ENCODE data around the gene PCNX1.
A peak's percentile ranks its signal among the peaks of the same experiment; 100 is the strongest.

Gene PCNX1

GRCh38 chr14:70964492-70964891 lies 57.2 kb downstream of the PCNX1 start:
- Histone ChIP-seq H3K36me3 (ENCODE audit: control insufficient read depth in 4 of 4, insufficient read depth in 4 of 4, low read length in 3 of 4) (peaks cover 2 to 17% (median 12%) of the 10 kb centered on the region in 4 experiments), H3K9me3 (ENCODE audit: control extremely low read depth in 1 of 5, control insufficient read depth in 4 of 5, insufficient read depth in 2 of 5, low read depth in 1 of 5, low read length in 4 of 5) (no peaks in the 10 kb centered on the region), H3K27ac (ENCODE audit: insufficient read depth in 1 of 2, low read depth in 1 of 2, low read length in 2 of 2, poor library complexity in 1 of 2, severe bottlenecking in 2 of 2) (no peak overlapping the region), H3K27me3 (replicated peaks in 2 of 5; ENCODE audit: control insufficient read depth in 4 of 5, insufficient read depth in 5 of 5, low read length in 4 of 5) (no peaks in the 10 kb centered on the region), H3K4me1 (ENCODE audit: control extremely low read depth in 1 of 4, control insufficient read depth in 4 of 4, insufficient read depth in 4 of 4, low read length in 3 of 4) (peaks cover 0 to 4% (median 4%) of the 10 kb centered on the region in 4 experiments), H3K4me3 (ENCODE audit: control insufficient read depth in 1 of 7, extremely low read depth in 1 of 7, insufficient read depth in 4 of 7, low read depth in 2 of 7, low read length in 6 of 7) (no peak overlapping the region)
- WGBS (ENCODE audit: insufficient coverage) = 100% methylated on average over 1 of the region's 3 CpGs
- CTCF ChIA-PET = no interaction called here
- POLR2A ChIA-PET = no interaction called here
- no peak for DNase-seq

DNA sequence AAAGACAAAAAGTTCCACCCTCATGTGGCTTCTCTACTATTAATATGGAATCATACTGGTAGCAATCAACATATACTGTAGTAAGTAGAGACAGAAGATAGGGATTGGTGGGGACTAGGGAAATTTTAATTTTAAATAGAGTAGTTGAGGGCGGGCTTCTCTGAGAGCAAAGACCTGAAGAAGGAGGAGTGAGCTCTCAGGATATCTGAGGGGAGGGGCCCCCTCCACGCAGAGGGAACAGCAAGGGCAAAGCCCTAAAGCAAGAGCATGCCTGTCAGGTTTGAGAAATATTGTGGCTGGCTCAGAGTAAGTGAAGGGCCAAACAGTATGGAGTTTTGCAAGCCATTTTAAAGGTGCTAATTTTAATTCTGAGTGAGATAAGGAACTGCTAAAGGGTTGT lies 64.3 kb downstream of the PCNX1 start:
- no peaks in the 10 kb centered on the region for H3K9me3 ChIP-seq (ENCODE audit: control extremely low read depth in 1 of 5, control insufficient read depth in 4 of 5, insufficient read depth in 2 of 5, low read depth in 1 of 5, low read length in 4 of 5)
- H3K27me3 ChIP-seq (replicated peaks in 2 of 5; ENCODE audit: control insufficient read depth in 4 of 5, insufficient read depth in 5 of 5, low read length in 4 of 5) = no peaks in the 10 kb centered on the region
- ChIA-PET POLR2A (no interaction called here), CTCF (interaction anchor here (1.2 to 2.4 kb wide), 4 partner anchors 65 to 153 kb away, joined by 3 to 12 read pairs (median 8); partner anchors contain the start of gene PCNX1)
- DNase-seq = no peak
- H3K36me3 ChIP-seq (ENCODE audit: control insufficient read depth in 4 of 4, insufficient read depth in 4 of 4, low read length in 3 of 4) = peaks cover 0 to 19% (median 9%) of the 10 kb centered on the region in 4 experiments
- 67% methylated on average over 2 of the region's 2 CpGs for WGBS (ENCODE audit: insufficient coverage)
- peaks cover 3 to 9% (median 5%) of the 10 kb centered on the region in 4 experiments for H3K4me1 ChIP-seq (ENCODE audit: control extremely low read depth in 1 of 4, control insufficient read depth in 4 of 4, insufficient read depth in 4 of 4, low read length in 3 of 4)
- H3K4me3 ChIP-seq (ENCODE audit: control insufficient read depth in 1 of 7, extremely low read depth in 1 of 7, insufficient read depth in 4 of 7, low read depth in 2 of 7, low read length in 6 of 7) = no peak overlapping the region
- H3K27ac ChIP-seq (ENCODE audit: insufficient read depth in 1 of 2, low read depth in 1 of 2, low read length in 2 of 2, poor library complexity in 1 of 2, severe bottlenecking in 2 of 2) = no peak overlapping the region

DNA sequence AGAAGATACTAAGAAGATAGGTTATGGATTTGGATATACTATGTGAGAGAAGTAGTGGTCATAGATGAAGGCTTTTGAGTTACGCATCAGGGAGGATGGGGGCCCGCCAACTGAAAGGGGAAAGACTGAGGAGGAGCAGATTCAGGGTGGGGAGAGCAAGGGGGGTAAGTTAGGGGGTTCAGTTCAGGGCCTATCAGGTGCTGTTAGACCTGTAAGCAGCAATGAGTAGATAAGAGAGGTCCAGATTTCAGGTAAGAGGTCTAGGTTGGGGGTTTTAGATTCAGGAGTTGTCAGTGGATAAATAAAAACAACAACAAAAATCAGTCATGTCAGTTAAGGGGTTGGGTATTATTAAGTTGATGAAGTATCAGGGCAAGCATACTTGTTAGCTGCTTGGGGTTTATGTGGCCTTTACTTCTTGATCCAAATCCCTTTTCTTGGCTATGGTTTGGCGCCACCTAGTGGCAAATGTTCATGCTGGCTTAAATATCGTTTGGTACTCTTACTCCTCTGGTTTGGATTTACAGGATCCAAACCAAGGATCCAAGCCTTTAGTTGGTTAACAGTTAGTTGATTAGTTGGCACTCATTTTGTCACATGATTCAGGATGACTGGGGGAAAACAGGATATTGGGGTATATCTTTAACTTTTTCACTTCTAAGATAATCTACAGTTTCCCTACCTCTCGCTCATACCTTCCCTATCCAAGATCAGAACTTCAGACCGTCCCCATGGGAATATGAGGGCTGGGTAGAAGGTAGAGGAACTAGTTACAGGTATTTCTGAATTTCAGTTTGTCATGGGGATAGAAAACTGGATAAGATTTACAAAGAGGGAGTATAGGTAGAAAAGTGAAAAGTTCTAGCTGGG lies 65.1 kb downstream of the PCNX1 start:
- peak; percentile 88 to 94 (median 89) for DNase-seq
- Histone ChIP-seq H3K4me1 (ENCODE audit: control extremely low read depth in 1 of 4, control insufficient read depth in 4 of 4, insufficient read depth in 4 of 4, low read length in 3 of 4) (peaks cover 0 to 9% (median 2%) of the 10 kb centered on the region in 4 experiments), H3K36me3 (ENCODE audit: control insufficient read depth in 4 of 4, insufficient read depth in 4 of 4, low read length in 3 of 4) (peaks cover 6 to 26% (median 16%) of the 10 kb centered on the region in 4 experiments), H3K4me3 (ENCODE audit: control insufficient read depth in 1 of 7, extremely low read depth in 1 of 7, insufficient read depth in 4 of 7, low read depth in 2 of 7, low read length in 6 of 7) (no peak overlapping the region), H3K27me3 (replicated peaks in 2 of 5; ENCODE audit: control insufficient read depth in 4 of 5, insufficient read depth in 5 of 5, low read length in 4 of 5) (no peaks in the 10 kb centered on the region), H3K9me3 (ENCODE audit: control extremely low read depth in 1 of 5, control insufficient read depth in 4 of 5, insufficient read depth in 2 of 5, low read depth in 1 of 5, low read length in 4 of 5) (no peaks in the 10 kb centered on the region), H3K27ac (ENCODE audit: insufficient read depth in 1 of 2, low read depth in 1 of 2, low read length in 2 of 2, poor library complexity in 1 of 2, severe bottlenecking in 2 of 2) (no peak overlapping the region)
- POLR2A ChIA-PET = no interaction called here
- CTCF ChIA-PET = interaction anchor here (0.6 to 2.4 kb wide), 11 partner anchors 10 to 154 kb away, joined by 3 to 12 read pairs (median 4); partner anchors contain the start of gene PCNX1
- WGBS (ENCODE audit: insufficient coverage) = 54% methylated on average over 5 of the region's 6 CpGs

DNA sequence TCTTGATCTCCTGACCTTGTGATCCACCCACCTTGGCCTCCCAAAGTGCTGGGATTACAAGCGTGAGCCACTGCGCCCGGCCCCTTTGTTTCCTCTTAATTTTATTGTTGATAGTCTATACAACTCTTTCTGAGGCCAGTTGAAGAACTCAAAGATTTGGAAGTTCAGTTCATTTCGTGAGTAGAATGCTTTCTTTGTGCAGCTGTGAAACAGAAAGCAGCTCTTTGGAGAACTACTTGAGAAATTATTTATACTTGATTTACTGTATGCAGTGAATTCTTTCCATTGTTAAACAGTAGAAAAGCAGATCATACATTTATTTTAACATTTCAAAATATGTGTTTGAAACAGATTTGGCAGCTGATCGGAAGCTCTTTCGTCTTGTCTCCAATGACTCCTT lies 69.3 kb downstream of the PCNX1 start:
- ChIA-PET POLR2A (interaction anchor here (0.6 kb wide), 1 partner anchor 12 kb away, joined by 3 read pairs; no protein-coding TSS in a partner anchor), CTCF (interaction anchor here (1.4 to 3.2 kb wide), 8 partner anchors 9 to 352 kb away, joined by 4 to 15 read pairs (median 6); no protein-coding TSS in a partner anchor)

GRCh38 chr14:70981000-70981952 lies 74.0 kb downstream of the PCNX1 start:
- WGBS (ENCODE audit: insufficient coverage) = no CpG with 5 or more reads among the region's 6 CpGs
- Histone ChIP-seq H3K9me3 (ENCODE audit: control extremely low read depth in 1 of 5, control insufficient read depth in 4 of 5, insufficient read depth in 2 of 5, low read depth in 1 of 5, low read length in 4 of 5) (no peaks in the 10 kb centered on the region), H3K27me3 (replicated peaks in 2 of 5; ENCODE audit: control insufficient read depth in 4 of 5, insufficient read depth in 5 of 5, low read length in 4 of 5) (no peaks in the 10 kb centered on the region), H3K36me3 (ENCODE audit: control insufficient read depth in 4 of 4, insufficient read depth in 4 of 4, low read length in 3 of 4) (peaks cover 9 to 23% (median 19%) of the 10 kb centered on the region in 4 experiments), H3K4me3 (ENCODE audit: control insufficient read depth in 1 of 7, extremely low read depth in 1 of 7, insufficient read depth in 4 of 7, low read depth in 2 of 7, low read length in 6 of 7) (peak overlapping the region in 5 of 7 experiments; percentile 28 to 72 (median 57)), H3K4me1 (ENCODE audit: control extremely low read depth in 1 of 4, control insufficient read depth in 4 of 4, insufficient read depth in 4 of 4, low read length in 3 of 4) (peaks cover 18 to 41% (median 25%) of the 10 kb centered on the region in 4 experiments), H3K27ac (ENCODE audit: insufficient read depth in 1 of 2, low read depth in 1 of 2, low read length in 2 of 2, poor library complexity in 1 of 2, severe bottlenecking in 2 of 2) (peak overlapping the region; percentile 92 to 95)
- ChIA-PET POLR2A (interaction anchor here (0.5 kb wide), 1 partner anchor 133 kb away, joined by 3 read pairs; no protein-coding TSS in a partner anchor), CTCF (interaction anchor here (0.8 to 5.1 kb wide), 6 partner anchors 8 to 163 kb away, joined by 3 to 27 read pairs (median 4); partner anchors contain the start of gene PCNX1)
- peak in 2 of 3 donors; percentile 69 to 81 for DNase-seq

More for the DNA sequence above, 69.3 kb downstream of the PCNX1 start:
- no peak for DNase-seq
- H3K4me3 ChIP-seq (ENCODE audit: control insufficient read depth in 1 of 7, extremely low read depth in 1 of 7, insufficient read depth in 4 of 7, low read depth in 2 of 7, low read length in 6 of 7) = no peak overlapping the region
- no peaks in the 10 kb centered on the region for H3K9me3 ChIP-seq (ENCODE audit: control extremely low read depth in 1 of 5, control insufficient read depth in 4 of 5, insufficient read depth in 2 of 5, low read depth in 1 of 5, low read length in 4 of 5)
- H3K27ac ChIP-seq (ENCODE audit: insufficient read depth in 1 of 2, low read depth in 1 of 2, low read length in 2 of 2, poor library complexity in 1 of 2, severe bottlenecking in 2 of 2) = no peak overlapping the region
- WGBS (ENCODE audit: insufficient coverage) = 90% methylated on average over 6 of the region's 6 CpGs
- H3K27me3 ChIP-seq (replicated peaks in 2 of 5; ENCODE audit: control insufficient read depth in 4 of 5, insufficient read depth in 5 of 5, low read length in 4 of 5) = no peaks in the 10 kb centered on the region
- H3K4me1 ChIP-seq (ENCODE audit: control extremely low read depth in 1 of 4, control insufficient read depth in 4 of 4, insufficient read depth in 4 of 4, low read length in 3 of 4) = peaks cover 10 to 22% (median 17%) of the 10 kb centered on the region in 4 experiments
- H3K36me3 ChIP-seq (ENCODE audit: control insufficient read depth in 4 of 4, insufficient read depth in 4 of 4, low read length in 3 of 4) = peaks cover 9 to 25% (median 20%) of the 10 kb centered on the region in 4 experiments

- Histone ChIP-seq H3K4me1 (ENCODE audit: control extremely low read depth in 1 of 4, control insufficient read depth in 4 of 4, insufficient read depth in 4 of 4, low read length in 3 of 4) (peaks cover 20 to 49% (median 29%) of the 10 kb centered on the region in 4 experiments), H3K27ac (ENCODE audit: insufficient read depth in 1 of 2, low read depth in 1 of 2, low read length in 2 of 2, poor library complexity in 1 of 2, severe bottlenecking in 2 of 2) (peak overlapping the region; percentile 92 to 95), H3K9me3 (ENCODE audit: control extremely low read depth in 1 of 5, control insufficient read depth in 4 of 5, insufficient read depth in 2 of 5, low read depth in 1 of 5, low read length in 4 of 5) (no peaks in the 10 kb centered on the region), H3K4me3 (ENCODE audit: control insufficient read depth in 1 of 7, extremely low read depth in 1 of 7, insufficient read depth in 4 of 7, low read depth in 2 of 7, low read length in 6 of 7) (peak overlapping the region in 6 of 7 experiments; percentile 28 to 72 (median 47)), H3K36me3 (ENCODE audit: control insufficient read depth in 4 of 4, insufficient read depth in 4 of 4, low read length in 3 of 4) (peaks cover 5 to 16% (median 13%) of the 10 kb centered on the region in 4 experiments), H3K27me3 (replicated peaks in 2 of 5; ENCODE audit: control insufficient read depth in 4 of 5, insufficient read depth in 5 of 5, low read length in 4 of 5) (no peaks in the 10 kb centered on the region)
- ChIA-PET CTCF (interaction anchor here (0.8 to 5.1 kb wide), 6 partner anchors 9 to 164 kb away, joined by 3 to 27 read pairs (median 4); no protein-coding TSS in a partner anchor), POLR2A (no interaction called here)
- DNase-seq = peak in 2 of 3 donors; percentile 68 to 79
- WGBS (ENCODE audit: insufficient coverage) = no CpG with 5 or more reads among the region's 1 CpG
Observed at GRCh38 chr14:70982200-70982599, 74.9 kb downstream of the PCNX1 start.
